Tibial artery (tissue), 4 donors: ENCODE results near the gene NEK2.
A peak's percentile ranks its signal among the peaks of the same experiment; 100 is the strongest.

Source experiments
- DNase-seq, 2 donors: peaks; one replicate each; pipeline ENCODE4 v3.0.0-alpha.2; 2019
- H3K27ac ChIP-seq, 2 donors: fragments of 200-600 bp; sonication (generic) in 1 of 2; 1 replicate in 1 of 2; 2 replicates in 1 of 2; pipeline ENCODE4 v1.5.1; 2018 to 2019; ENCODE audit warnings: mild to moderate bottlenecking in 1 of 2
- H3K27me3 ChIP-seq, 2 donors: fragments of 200-600 bp; sonication (generic) in 1 of 2; one replicate each; pipeline versions ENCODE4 v1.5.1 to v1.6.0; 2016 to 2019
- H3K36me3 ChIP-seq, 3 donors: fragments of 200-600 bp; sonication (generic) in 2 of 3; one replicate each; pipeline ENCODE4 v1.5.1; 2016 to 2019; ENCODE audit warnings: mild to moderate bottlenecking in 2 of 3
- H3K4me1 ChIP-seq, 4 donors: fragments of 200-600 bp; sonication (generic) in 2 of 4; 1 replicate in 3 of 4; 2 replicates in 1 of 4; pipeline ENCODE4 v1.5.1; 2016 to 2019
- H3K4me3 ChIP-seq, 2 donors: fragments of 200-600 bp; sonication (generic) in 1 of 2; 1 replicate in 1 of 2; 2 replicates in 1 of 2; pipeline ENCODE4 v1.5.1; 2018 to 2019; ENCODE audit warnings: mild to moderate bottlenecking in 2 of 2
- H3K9me3 ChIP-seq, 3 donors: fragments of 200-600 bp; sonication (generic) in 1 of 3; one replicate each; pipeline ENCODE4 v1.5.1; 2016 to 2019
- intact Hi-C: fragments of 100-400 bp; cut with DNase I; formaldehyde crosslinking; loops from one replicate; pipeline ENCODE4 v1.15.0; 2023; ENCODE audit warnings: low total_unique reads
- TF ChIP-seq, protein P1 (sequence below), 2 experiments: fragments of 200-600 bp in 1 of 2; fragments of 450-650 bp in 1 of 2; IDR thresholded peaks; one replicate each; pipeline ENCODE4 v1.5.1; 2017 to 2019; ENCODE audit warnings: antibody characterized with exemption in 2 of 2, mild to moderate bottlenecking in 1 of 2, moderate library complexity in 1 of 2

NEK2 gene

DNA sequence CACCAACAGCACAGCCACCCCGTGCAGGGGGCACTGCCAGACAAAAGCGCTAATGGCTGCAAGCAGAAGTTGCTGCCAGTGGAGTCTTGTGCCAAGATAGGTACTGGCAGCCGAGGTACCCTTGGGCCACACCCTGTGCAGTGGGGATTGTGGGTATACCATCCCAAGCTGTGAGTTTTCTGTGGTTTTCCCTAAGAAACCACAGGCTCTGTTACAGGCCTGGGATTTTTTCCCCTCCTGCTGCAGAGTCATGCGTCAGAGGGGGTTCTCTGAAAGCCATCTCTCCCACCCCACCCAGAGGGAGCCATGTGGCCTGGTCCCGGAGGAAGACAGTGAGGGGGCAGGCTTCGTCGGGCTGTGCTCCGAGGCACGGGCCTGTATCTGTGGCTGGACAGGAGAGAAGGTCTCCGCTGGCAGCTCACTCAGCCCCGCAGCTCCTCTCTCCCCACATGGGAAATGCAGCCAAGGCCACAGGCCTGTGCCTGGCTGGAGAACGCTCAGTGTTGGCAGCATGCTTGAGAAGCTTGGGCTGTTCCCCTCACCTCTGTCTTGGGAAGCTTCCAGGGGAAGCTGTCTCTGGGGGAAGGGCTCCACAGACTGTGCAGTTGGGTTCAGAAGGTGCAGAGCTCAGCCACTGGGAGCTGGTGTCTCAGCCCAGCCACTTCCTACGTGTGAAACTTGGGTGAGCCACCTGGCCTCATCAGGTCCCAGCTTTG lies 42.5 kb downstream of the NEK2 start:
- Histone ChIP-seq H3K27me3 (no peaks in the 10 kb centered on the region), H3K4me3 (no peak overlapping the region), H3K27ac (peak overlapping the region; percentile 57 to 60), H3K9me3 (no peaks in the 10 kb centered on the region), H3K4me1 (peaks cover 0 to 35% (median 19%) of the 10 kb centered on the region in 4 donors), H3K36me3 (no peaks in the 10 kb centered on the region)
- intact Hi-C loops: no loop called here
- peak in 1 of 2 donors; percentile 76 for DNase-seq
- TF ChIP-seq, protein P1, sequence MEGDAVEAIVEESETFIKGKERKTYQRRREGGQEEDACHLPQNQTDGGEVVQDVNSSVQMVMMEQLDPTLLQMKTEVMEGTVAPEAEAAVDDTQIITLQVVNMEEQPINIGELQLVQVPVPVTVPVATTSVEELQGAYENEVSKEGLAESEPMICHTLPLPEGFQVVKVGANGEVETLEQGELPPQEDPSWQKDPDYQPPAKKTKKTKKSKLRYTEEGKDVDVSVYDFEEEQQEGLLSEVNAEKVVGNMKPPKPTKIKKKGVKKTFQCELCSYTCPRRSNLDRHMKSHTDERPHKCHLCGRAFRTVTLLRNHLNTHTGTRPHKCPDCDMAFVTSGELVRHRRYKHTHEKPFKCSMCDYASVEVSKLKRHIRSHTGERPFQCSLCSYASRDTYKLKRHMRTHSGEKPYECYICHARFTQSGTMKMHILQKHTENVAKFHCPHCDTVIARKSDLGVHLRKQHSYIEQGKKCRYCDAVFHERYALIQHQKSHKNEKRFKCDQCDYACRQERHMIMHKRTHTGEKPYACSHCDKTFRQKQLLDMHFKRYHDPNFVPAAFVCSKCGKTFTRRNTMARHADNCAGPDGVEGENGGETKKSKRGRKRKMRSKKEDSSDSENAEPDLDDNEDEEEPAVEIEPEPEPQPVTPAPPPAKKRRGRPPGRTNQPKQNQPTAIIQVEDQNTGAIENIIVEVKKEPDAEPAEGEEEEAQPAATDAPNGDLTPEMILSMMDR (IDR thresholded peaks at IDR 0.05): no peak

DNA sequence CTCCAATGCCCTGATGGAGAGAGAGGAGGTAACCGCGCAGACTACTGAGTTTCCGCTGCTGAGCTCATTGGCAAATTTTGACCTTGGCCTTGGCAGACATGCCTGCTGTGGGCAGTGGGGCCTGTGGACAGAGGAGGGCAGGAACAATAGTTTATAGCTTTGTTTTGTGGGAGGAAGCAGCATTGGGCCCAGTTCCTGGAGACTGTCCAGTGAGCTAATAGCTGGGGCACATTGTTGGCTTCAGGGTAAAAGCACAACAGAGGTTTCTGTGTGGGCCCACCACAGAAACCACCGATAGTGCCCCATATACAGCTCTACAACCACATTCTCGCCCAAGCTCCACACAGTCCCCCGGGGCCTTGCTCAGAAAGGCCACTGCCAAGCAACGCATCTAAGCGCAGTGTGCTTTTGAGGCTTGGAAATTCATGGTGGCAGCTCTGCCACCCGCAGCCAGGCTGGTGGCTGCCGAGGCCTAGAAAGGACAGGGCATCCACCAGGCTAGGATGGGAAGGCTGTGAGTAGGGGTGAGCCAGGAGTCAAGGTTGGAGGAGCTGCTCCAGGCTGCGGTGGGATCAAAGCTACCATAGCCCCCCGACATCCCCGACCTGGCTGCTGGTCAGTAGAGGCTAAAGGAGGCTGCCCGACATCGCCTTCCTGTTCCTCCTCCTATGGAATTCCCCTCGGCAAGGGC lies 43.2 kb downstream of the NEK2 start:
- Histone ChIP-seq H3K27ac (peak overlapping the region; percentile 57 to 60), H3K9me3 (no peaks in the 10 kb centered on the region), H3K36me3 (no peaks in the 10 kb centered on the region), H3K4me3 (no peak overlapping the region), H3K4me1 (peaks cover 0 to 35% (median 19%) of the 10 kb centered on the region in 4 donors), H3K27me3 (no peaks in the 10 kb centered on the region)
- DNase-seq: no peak
- TF ChIP-seq, protein P1 (IDR thresholded peaks at IDR 0.05): no peak
- intact Hi-C loops: no loop called here

DNA sequence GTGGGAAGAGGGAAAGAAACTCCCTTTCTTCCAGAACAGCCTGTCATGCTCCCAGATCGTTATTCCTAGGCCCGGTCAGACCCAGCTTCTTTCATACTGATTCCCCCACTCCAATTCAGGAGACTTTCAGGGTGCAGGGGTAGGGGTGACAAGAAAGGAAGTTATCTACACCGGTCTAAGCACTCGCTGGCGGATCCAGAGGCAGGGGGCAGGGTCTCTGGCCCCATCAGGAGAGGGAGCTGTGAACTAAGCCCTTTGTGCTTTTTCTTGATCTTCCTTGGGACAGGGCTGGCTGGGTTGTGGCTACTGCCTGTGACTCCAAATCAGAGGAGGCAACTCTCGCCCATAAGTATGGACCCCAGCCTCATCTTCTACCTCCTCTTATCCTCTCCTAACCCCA lies 44.3 kb downstream of the NEK2 start:
- Histone ChIP-seq H3K4me1 (peaks cover 0 to 35% (median 19%) of the 10 kb centered on the region in 4 donors), H3K27me3 (no peaks in the 10 kb centered on the region), H3K4me3 (no peak overlapping the region), H3K36me3 (no peaks in the 10 kb centered on the region), H3K27ac (no peak overlapping the region), H3K9me3 (no peaks in the 10 kb centered on the region)
- no peak for DNase-seq
- intact Hi-C loops: no loop called here
- TF ChIP-seq, protein P1 (IDR thresholded peaks at IDR 0.05): no peak

DNA sequence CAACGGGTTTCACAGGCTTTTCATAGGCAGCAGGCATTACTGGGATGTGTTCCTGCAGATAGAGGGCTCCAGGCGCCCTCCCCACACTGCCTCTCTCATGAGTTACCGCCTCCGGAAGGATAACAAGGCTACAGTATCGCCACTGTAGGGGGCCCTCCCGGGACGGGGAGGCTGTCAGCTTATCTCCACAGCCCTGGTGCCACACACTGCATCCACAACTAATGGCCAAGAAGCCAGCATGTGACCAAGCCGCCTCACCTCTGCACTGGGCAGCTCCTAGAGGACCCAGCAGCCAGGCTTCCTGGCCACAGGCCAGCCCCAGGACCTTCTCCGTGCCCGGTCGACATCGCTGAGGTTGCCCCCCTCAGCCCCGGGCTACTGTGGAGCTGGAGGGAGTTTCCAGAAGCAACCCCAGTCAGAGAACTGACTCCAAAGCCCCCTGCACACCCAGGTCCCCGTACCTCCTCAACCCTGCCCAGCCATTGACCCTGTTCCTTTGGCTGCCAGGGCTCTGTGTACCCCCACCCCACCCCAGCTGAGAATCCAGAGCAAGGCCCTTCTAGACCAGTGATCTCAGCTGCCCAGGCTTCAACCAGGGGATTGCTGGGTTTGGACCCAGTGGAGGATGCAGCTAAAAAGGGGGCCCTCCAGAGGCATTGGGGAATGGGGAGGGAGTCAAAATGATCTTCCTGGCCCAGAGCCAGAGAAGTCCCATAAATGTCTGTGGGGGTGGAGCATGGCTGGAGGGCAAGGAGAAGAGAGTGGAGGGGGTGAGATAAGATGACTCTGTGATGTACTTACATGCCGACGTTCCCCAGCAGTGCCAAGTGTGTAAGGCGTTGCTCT lies 45.0 kb downstream of the NEK2 start:
- Histone ChIP-seq H3K27me3 (no peaks in the 10 kb centered on the region), H3K4me1 (peaks cover 0 to 35% (median 19%) of the 10 kb centered on the region in 4 donors), H3K4me3 (no peak overlapping the region), H3K27ac (no peak overlapping the region), H3K36me3 (no peaks in the 10 kb centered on the region), H3K9me3 (no peaks in the 10 kb centered on the region)
- TF ChIP-seq, protein P1 (IDR thresholded peaks at IDR 0.05): no peak
- intact Hi-C loops: no loop called here
- DNase-seq: no peak

DNA sequence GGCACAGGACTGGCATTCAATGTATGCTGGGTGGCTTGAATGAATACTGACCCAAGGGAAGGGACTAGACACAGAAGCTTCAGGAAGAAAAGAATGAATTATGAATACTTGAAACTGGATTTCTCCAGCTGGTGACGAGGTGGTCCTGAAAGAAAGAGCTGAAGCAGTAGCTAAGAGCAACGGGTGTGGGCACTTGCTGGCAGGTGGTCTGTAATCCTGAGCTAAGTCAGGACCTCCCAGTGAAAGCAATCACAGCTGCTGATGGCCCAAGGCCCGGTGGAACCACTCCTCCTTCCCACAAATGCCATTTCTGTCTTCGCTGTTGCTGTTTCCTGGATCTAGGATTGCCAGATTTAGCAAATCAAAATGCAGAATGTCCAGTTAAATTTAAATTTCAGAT lies 47.0 kb downstream of the NEK2 start:
- DNase-seq: no peak
- TF ChIP-seq, protein P1 (IDR thresholded peaks at IDR 0.05): no peak
- no peak overlapping the region for H3K4me3 ChIP-seq
- H3K27ac ChIP-seq: no peak overlapping the region
- H3K36me3 ChIP-seq: no peaks in the 10 kb centered on the region
- intact Hi-C loops: no loop called here
- no peaks in the 10 kb centered on the region for H3K9me3 ChIP-seq
- no peaks in the 10 kb centered on the region for H3K27me3 ChIP-seq
- peaks cover 0 to 28% (median 18%) of the 10 kb centered on the region in 4 donors for H3K4me1 ChIP-seq
